Chondrocyte (in vitro differentiated cells): Measurements from ENCODE around the gene FLCN. TPM values are rescaled to one million over a fixed set of nuclear protein-coding genes. Genes with fewer than 3 reads are reported as not detected.
A peak's percentile ranks its signal among the peaks of the same experiment; 100 is the strongest.

Source experiments
- DNase-seq: peaks from one replicate; pipeline ENCODE4 v3.0.0; 2021; ENCODE audit warnings: mixed read lengths, low spot score
- H3K27ac Mint-ChIP-seq: one replicate; pipeline ENCODE4 v1.8.0; 2021; ENCODE audit warnings: mild to moderate bottlenecking, moderate library complexity, mixed read lengths; ENCODE audit not compliant: unreplicated experiment
- H3K27me3 Mint-ChIP-seq: 2 replicates; pipeline ENCODE4 v1.8.0; 2021; ENCODE audit warnings: low read depth, mixed read lengths
- H3K36me3 Mint-ChIP-seq: 2 replicates; pipeline ENCODE4 v1.8.0; 2021; ENCODE audit warnings: low read depth, mixed read lengths
- H3K4me1 Mint-ChIP-seq: 2 replicates; pipeline ENCODE4 v1.8.0; 2021; ENCODE audit warnings: low read depth, mild to moderate bottlenecking, mixed read lengths
- H3K4me3 Mint-ChIP-seq: one replicate; pipeline ENCODE4 v1.8.0; 2021; ENCODE audit warnings: mild to moderate bottlenecking, moderate library complexity, mixed read lengths; ENCODE audit not compliant: unreplicated experiment
- H3K9me3 Mint-ChIP-seq: 2 replicates; pipeline ENCODE4 v1.8.0; 2021; ENCODE audit warnings: low read depth, mixed read lengths
- CTCF ChIP-seq: fragments of 200-600 bp; sonication (generic); IDR thresholded peaks from 2 replicates; pipeline ENCODE4 v1.5.0; 2021; ENCODE audit warnings: antibody characterized with exemption, mild to moderate bottlenecking, moderate library complexity
- total RNA-seq: library from RNA; stranded (reverse); gene quantifications from 3 replicates; pipeline ENCODE4 v1.2.1, GENCODE V29; 2021

The FLCN gene
- total RNA-seq, 1 donor from 2014 or later = 73.1 TPM

- Mint-ChIP-seq H3K27me3 (no peaks in the 10 kb centered on the region), H3K4me3 (no peak overlapping the region), H3K27ac (no peak overlapping the region), H3K4me1 (peaks cover 9% of the 10 kb centered on the region), H3K9me3 (no peaks in the 10 kb centered on the region), H3K36me3 (peaks cover 11% of the 10 kb centered on the region)
- no peak for TF ChIP-seq CTCF
- DNase-seq = peak; percentile 12
Measured at GRCh38 chr17:17243163-17243562, 6.2 kb upstream of the FLCN start.

GRCh38 chr17:17242246-17242645 is 5.3 kb upstream of the FLCN start:
- Mint-ChIP-seq H3K4me3 (no peak overlapping the region), H3K9me3 (no peaks in the 10 kb centered on the region)
- peak; percentile 77 for DNase-seq

GRCh38 chr17:17241656-17242055 is 4.7 kb upstream of the FLCN start:
- Mint-ChIP-seq H3K9me3 (no peaks in the 10 kb centered on the region), H3K27me3 (no peaks in the 10 kb centered on the region), H3K36me3 (peaks cover 2% of the 10 kb centered on the region), H3K4me1 (peaks cover 11% of the 10 kb centered on the region), H3K4me3 (no peak overlapping the region), H3K27ac (no peak overlapping the region)
- TF ChIP-seq CTCF = no peak
- DNase-seq = peak; percentile 20

More at GRCh38 chr17:17242246-17242645, 5.3 kb upstream of the FLCN start:
- Mint-ChIP-seq H3K27me3 (no peaks in the 10 kb centered on the region), H3K4me1 (peaks cover 11% of the 10 kb centered on the region), H3K36me3 (peaks cover 8% of the 10 kb centered on the region), H3K27ac (no peak overlapping the region)
- no peak for TF ChIP-seq CTCF

GRCh38 chr17:17239832-17240231 is 2.9 kb upstream of the FLCN start:
- Mint-ChIP-seq H3K27me3 (no peaks in the 10 kb centered on the region), H3K4me3 (no peak overlapping the region), H3K27ac (no peak overlapping the region), H3K36me3 (peaks cover 1% of the 10 kb centered on the region), H3K4me1 (peaks cover 26% of the 10 kb centered on the region), H3K9me3 (no peaks in the 10 kb centered on the region)
- no peak for DNase-seq
- TF ChIP-seq CTCF = no peak

GRCh38 chr17:17236295-17237025 is 508 bp downstream of the FLCN start:
- Mint-ChIP-seq H3K27me3 (no peaks in the 10 kb centered on the region), H3K27ac (peak overlapping the region; percentile 99), H3K4me1 (peaks cover 37% of the 10 kb centered on the region), H3K9me3 (no peaks in the 10 kb centered on the region), H3K36me3 (peaks cover 6% of the 10 kb centered on the region), H3K4me3 (peak overlapping the region; percentile 99)
- no peak for TF ChIP-seq CTCF
- peak; percentile 38 for DNase-seq
